ENCODE measurements around the gene GDF15. TPM values are rescaled to one million over a fixed set of nuclear protein-coding genes. Genes with fewer than 3 reads are reported as not detected.

The GDF15 gene
- total and polyA plus RNA-seq, 2 donors (not counting 1 experiment from before 2014, with no cell fraction given) = 0.19 TPM; not detected in 1

GRCh38 chr19:18418483-18419194 is 32.7 kb downstream of the GDF15 start:
- Histone ChIP-seq H3K4me2 (replicated peaks; ENCODE audit: low read depth, low read length, poor library complexity, severe bottlenecking) (peak overlapping the region; percentile 97), H3K27ac (ENCODE audit: low read length in 2 of 2) (no peak overlapping the region), H3K9ac (ENCODE audit: low read length) (peak overlapping the region; percentile 63), H3K79me2 (ENCODE audit: control insufficient read depth, insufficient read depth, low read length) (peaks cover 24% of the 10 kb centered on the region), H3K4me1 (ENCODE audit: control insufficient read depth in 2 of 2, insufficient read depth in 2 of 2, low read length in 2 of 2) (peaks cover 70 to 77% of the 10 kb centered on the region in 2 donors), H4K20me1 (ENCODE audit: control insufficient read depth, insufficient read depth, low read length, poor library complexity, severe bottlenecking) (peaks cover 49% of the 10 kb centered on the region), H2AFZ (ENCODE audit: insufficient read depth, low read depth, low read length, poor library complexity, severe bottlenecking) (peak overlapping the region; percentile 51), H3K36me3 (replicated peaks in 1 of 2; ENCODE audit: control extremely low read depth in 1 of 2, control insufficient read depth in 1 of 2, extremely low read depth in 1 of 2, insufficient read depth in 2 of 2, low read length in 1 of 2) (no peaks in the 10 kb centered on the region), H3K4me3 (ENCODE audit: control extremely low read depth in 1 of 5, extremely low read depth in 1 of 5, insufficient read depth in 1 of 5, low read depth in 2 of 5, low read length in 4 of 5) (peak overlapping the region in 4 of 5 experiments; percentile 21 to 67 (median 52)), H3K27me3 (replicated peaks in 1 of 4; ENCODE audit: control extremely low read depth in 1 of 4, control insufficient read depth in 3 of 4, insufficient read depth in 4 of 4, low read length in 3 of 4) (peaks cover 0 to 52% (median 32%) of the 10 kb centered on the region in 4 experiments), H3K9me3 (ENCODE audit: control extremely low read depth in 1 of 3, control insufficient read depth in 2 of 3, insufficient read depth in 1 of 3, low read length in 2 of 3) (peaks cover 0 to 28% (median 0%) of the 10 kb centered on the region in 3 donors)
- DNase-seq (peak; percentile 56), ATAC-seq (ENCODE audit: low read depth) (no peak)
- peaks cover 35% of the 10 kb centered on the region for H3K27me3 Mint-ChIP-seq
- POLR2A ChIA-PET = interaction anchor here (0.5 to 2.8 kb wide), 9 partner anchors 10 to 1326 kb away, joined by 3 to 15 read pairs (median 4); partner anchors contain the start of genes LRRC25 and MPV17L2
- TF ChIP-seq EZH2 (IDR thresholded peaks at IDR 0.05; ENCODE audit: borderline replicate concordance, insufficient read depth, low read depth, low read length, poor library complexity, severe bottlenecking) (no peak), CTCF (IDR thresholded peaks at IDR 0.05) (no peak)
- peaks cover 69% of the 10 kb centered on the region for H3K4me1 Mint-ChIP-seq
- WGBS (ENCODE audit: insufficient coverage) = 27% methylated on average over 36 of the region's 39 CpGs
- peak overlapping the region; percentile 71 for H3K27ac Mint-ChIP-seq
- intact Hi-C loops (cut with micrococcal nuclease) = loop anchor here (1.0 kb wide), 1 partner anchor 11 kb away; no protein-coding TSS in a partner anchor
- CTCF ChIA-PET = interaction anchor here (0.6 to 3.5 kb wide), 15 partner anchors 9 to 355 kb away, joined by 3 to 17 read pairs (median 5); partner anchors contain the start of gene LSM4
- peak overlapping the region; percentile 85 for H3K4me3 Mint-ChIP-seq
- H3K9me3 Mint-ChIP-seq (ENCODE audit: insufficient read depth) = no peaks in the 10 kb centered on the region
